ENCODE measurements around the gene USP33. TPM values are rescaled to one million over a fixed set of nuclear protein-coding genes. Genes with fewer than 3 reads are reported as not detected.
"Not testable (repeated sequence)": the region's sequence is repeated elsewhere in the genome, so short reads cannot be mapped to it uniquely, and the experiment has no call there.

The USP33 gene
- total RNA-seq, 1 experiment from 2014 or later = 51.5 TPM

- no peaks in the 10 kb centered on the region for H4K20me1 ChIP-seq (ENCODE audit: control insufficient read depth, insufficient read depth, insufficient read length)
- H3K4me2 ChIP-seq (ENCODE audit: insufficient read depth, insufficient read length, low read length) = no peak overlapping the region
- H3K18ac ChIP-seq (ENCODE audit: insufficient read length, low read depth, low read length) = no peak overlapping the region
- no peaks in the 10 kb centered on the region for H3K27me3 ChIP-seq (ENCODE audit: insufficient read depth, low read length)
- H4K91ac ChIP-seq (ENCODE audit: insufficient read length, low read depth, low read length) = no peak overlapping the region
- H3K23me2 ChIP-seq (ENCODE audit: insufficient read length, low read depth, low read length, poor library complexity, severe bottlenecking) = no peaks in the 10 kb centered on the region
- H3K79me2 ChIP-seq (ENCODE audit: insufficient read depth, low read length) = no peaks in the 10 kb centered on the region
- no peak overlapping the region for H2BK12ac ChIP-seq (ENCODE audit: insufficient read length, low read depth, low read length)
- no peaks in the 10 kb centered on the region for H3K79me1 ChIP-seq (ENCODE audit: insufficient read depth, low read depth, low read length, poor library complexity, severe bottlenecking)
- no peak overlapping the region for H2BK120ac ChIP-seq (ENCODE audit: low read depth, low read length, poor library complexity, severe bottlenecking)
- no peak for TF ChIP-seq CTCF (conservative IDR thresholded peaks at IDR 0.05)
- H3K23ac ChIP-seq (ENCODE audit: insufficient read length, low read depth, low read length) = no peak overlapping the region
- H2AFZ ChIP-seq (ENCODE audit: low read length) = no peak overlapping the region
- no peak overlapping the region for H3T11ph ChIP-seq (ENCODE audit: low read length)
- WGBS (ENCODE audit: extremely low coverage, insufficient read length, low lambda C conversion rate) = no CpG with 5 or more reads among the region's 3 CpGs
- Mint-ChIP-seq H3K4me3 (no peak overlapping the region), H3K9me3 (no peaks in the 10 kb centered on the region), H3K27ac (no peak overlapping the region), H3K27me3 (ENCODE audit: low read depth) (no peaks in the 10 kb centered on the region), H3K36me3 (ENCODE audit: insufficient read depth in 1 of 3, low read depth in 3 of 3) (peaks cover 0 to 2% (median under 1%) of the 10 kb centered on the region in 3 experiments; a peak in 2 of 7 replicates), H3K4me1 (peaks cover 0 to 2% of the 10 kb centered on the region in 2 experiments; a peak in 1 of 4 replicates)
- H4K8ac ChIP-seq (replicated peaks; ENCODE audit: insufficient read length, low read depth, low read length) = no peak overlapping the region
- no peaks in the 10 kb centered on the region for H3K9me3 ChIP-seq (ENCODE audit: control insufficient read depth, low read depth, low read length)
- no peak overlapping the region for H3K9ac ChIP-seq (ENCODE audit: extremely low read depth, insufficient read length, low read length)
- no peak for DNase-seq
- no peak overlapping the region for H2BK15ac ChIP-seq (ENCODE audit: low read depth, low read length)
- H3K4ac ChIP-seq (ENCODE audit: low read depth, low read length) = no peak overlapping the region
- H4K5ac ChIP-seq (ENCODE audit: insufficient read length, low read depth, low read length) = no peak overlapping the region
- no peak overlapping the region for H2BK5ac ChIP-seq (ENCODE audit: insufficient read length, low read length)
- no peak overlapping the region for H2AK5ac ChIP-seq (ENCODE audit: insufficient read length, low read length)
- no peak overlapping the region for H2BK20ac ChIP-seq (ENCODE audit: low read depth, low read length, poor library complexity, severe bottlenecking)
- H3K27ac ChIP-seq (ENCODE audit: insufficient read length, low read depth, low read length) = no peak overlapping the region
- H3K56ac ChIP-seq (ENCODE audit: insufficient read length, low read depth, low read length) = no peak overlapping the region
- H3K14ac ChIP-seq (ENCODE audit: insufficient read depth, low read length) = no peak overlapping the region
- H3K4me1 ChIP-seq (ENCODE audit: insufficient read depth, low read length) = no peaks in the 10 kb centered on the region
Measured at GRCh38 chr1:77794550-77794949, 34.9 kb upstream of the USP33 start.

GRCh38 chr1:77786093-77786741, 26.6 kb upstream of the USP33 start:
- not testable (repeated sequence) for H2BK5ac ChIP-seq (ENCODE audit: insufficient read length, low read length); H4K20me1 ChIP-seq (ENCODE audit: control insufficient read depth, insufficient read depth, insufficient read length); H3K79me2 ChIP-seq (ENCODE audit: insufficient read depth, low read length); H3T11ph ChIP-seq (ENCODE audit: low read length); H3K4me3 Mint-ChIP-seq; H3K14ac ChIP-seq (ENCODE audit: insufficient read depth, low read length); H3K4ac ChIP-seq (ENCODE audit: low read depth, low read length); H2BK15ac ChIP-seq (ENCODE audit: low read depth, low read length); H3K27me3 ChIP-seq (ENCODE audit: insufficient read depth, low read length); H3K23me2 ChIP-seq (ENCODE audit: insufficient read length, low read depth, low read length, poor library complexity, severe bottlenecking); H2BK20ac ChIP-seq (ENCODE audit: low read depth, low read length, poor library complexity, severe bottlenecking); H3K9ac ChIP-seq (ENCODE audit: extremely low read depth, insufficient read length, low read length); H4K91ac ChIP-seq (ENCODE audit: insufficient read length, low read depth, low read length); H3K18ac ChIP-seq (ENCODE audit: insufficient read length, low read depth, low read length); H3K27ac Mint-ChIP-seq; H3K56ac ChIP-seq (ENCODE audit: insufficient read length, low read depth, low read length); H3K27ac ChIP-seq (ENCODE audit: insufficient read length, low read depth, low read length); H3K4me1 Mint-ChIP-seq; DNase-seq; H3K27me3 Mint-ChIP-seq (ENCODE audit: low read depth); H3K4me1 ChIP-seq (ENCODE audit: insufficient read depth, low read length); H3K9me3 ChIP-seq (ENCODE audit: control insufficient read depth, low read depth, low read length); H2BK12ac ChIP-seq (ENCODE audit: insufficient read length, low read depth, low read length); H4K5ac ChIP-seq (ENCODE audit: insufficient read length, low read depth, low read length); H2AK5ac ChIP-seq (ENCODE audit: insufficient read length, low read length); H2BK120ac ChIP-seq (ENCODE audit: low read depth, low read length, poor library complexity, severe bottlenecking); H4K8ac ChIP-seq (replicated peaks; ENCODE audit: insufficient read length, low read depth, low read length); H3K4me2 ChIP-seq (ENCODE audit: insufficient read depth, insufficient read length, low read length); H2AFZ ChIP-seq (ENCODE audit: low read length); H3K23ac ChIP-seq (ENCODE audit: insufficient read length, low read depth, low read length); H3K79me1 ChIP-seq (ENCODE audit: insufficient read depth, low read depth, low read length, poor library complexity, severe bottlenecking)
- no CpG with 5 or more reads among the region's 2 CpGs for WGBS (ENCODE audit: extremely low coverage, insufficient read length, low lambda C conversion rate)
- Mint-ChIP-seq H3K36me3 (ENCODE audit: insufficient read depth in 1 of 3, low read depth in 3 of 3) (peaks cover 46 to 55% (median 53%) of the 10 kb centered on the region in 3 experiments), H3K9me3 (peaks cover 10 to 28% of the 10 kb centered on the region in 2 experiments)

All from H9 (cell line).